ENCODE measurements around the gene LYPD5. TPM values are rescaled to one million over a fixed set of nuclear protein-coding genes. Genes with fewer than 3 reads are reported as not detected.

The LYPD5 gene
- total and polyA plus RNA-seq, 4 experiments from 2014 or later = 0.27 to 0.97 (median 0.50) TPM

GRCh38 chr19:43747557-43748204, 54.6 kb downstream of the LYPD5 start:
- intact Hi-C loops (cut with micrococcal nuclease) = no loop called here
- H3K9me3 Mint-ChIP-seq = no peaks in the 10 kb centered on the region
- peaks cover 54 to 75% of the 10 kb centered on the region in 2 donors for H3K36me3 Mint-ChIP-seq
- H3K27ac Mint-ChIP-seq = peak overlapping the region; percentile 62 to 93 (median 87)
- DNase-seq = peak in 1 of 5 donors; percentile 52
- no peak overlapping the region for H3K4me3 ChIP-seq (ENCODE audit: low read length in 2 of 2)
- H3K36me3 ChIP-seq (ENCODE audit: insufficient read depth, low read length) = peaks cover 78% of the 10 kb centered on the region
- H3K27me3 ChIP-seq (ENCODE audit: insufficient read depth, low read length) = no peaks in the 10 kb centered on the region
- POLR2A ChIA-PET (ENCODE audit: partially characterized antibody) = interaction anchor here (3.0 kb wide), 1 partner anchor 37 kb away, joined by 22 read pairs; no protein-coding TSS in a partner anchor
- peak overlapping the region; percentile 52 for H3K27ac ChIP-seq (ENCODE audit: low read depth, low read length)
- peaks cover 21 to 41% (median 28%) of the 10 kb centered on the region in 4 donors for H3K4me1 Mint-ChIP-seq
- no peaks in the 10 kb centered on the region for H3K27me3 Mint-ChIP-seq
- peaks cover 23% of the 10 kb centered on the region for H3K4me1 ChIP-seq (ENCODE audit: insufficient read depth, low read length)
- CTCF ChIA-PET (ENCODE audit: partially characterized antibody) = interaction anchor here (1.8 to 7.3 kb wide), 4 partner anchors 18 to 79 kb away, joined by 5 to 65 read pairs (median 38); no protein-coding TSS in a partner anchor
- no peaks in the 10 kb centered on the region for H3K9me3 ChIP-seq (ENCODE audit: control insufficient read depth in 1 of 2, low read length in 2 of 2)
- peak overlapping the region in 5 of 8 donors; percentile 17 to 64 (median 57) for H3K4me3 Mint-ChIP-seq

Other genes with a start within 250 kb of the LYPD5 start
- 10 to 100 TPM; 33.4 to 41.0 TPM for gene XRCC1, start 226.9 kb downstream of the LYPD5 start, total RNA-seq
- 10 to 100 TPM; 16.3 to 29.1 TPM for gene XRCC1, start 226.9 kb downstream of the LYPD5 start, polyA plus RNA-seq
- gene PINLYP, start 226.6 kb downstream of the LYPD5 start, total RNA-seq = under 1 TPM; 0.33 to 0.84 TPM
- gene PINLYP, start 226.6 kb downstream of the LYPD5 start, polyA plus RNA-seq = 1 to 10 TPM in 1 of 2 donors, not detected in 1; 1.3 TPM
- gene IRGQ, start 206.3 kb downstream of the LYPD5 start, total RNA-seq = 10 to 100 TPM; 16.5 to 17.9 TPM
- gene IRGQ, start 206.3 kb downstream of the LYPD5 start, polyA plus RNA-seq = 1 to 10 TPM in 1 of 2 donors, under 1 TPM in 1; 0.37 to 2.2 TPM
- 10 to 100 TPM; 18.4 to 18.6 TPM for gene ZNF576, start 205.9 kb downstream of the LYPD5 start, total RNA-seq
- gene ZNF576, start 205.9 kb downstream of the LYPD5 start, polyA plus RNA-seq = 10 to 100 TPM in 1 of 2 donors, 1 to 10 TPM in 1; 8.4 to 13.0 TPM
- gene SRRM5, start 190.4 kb downstream of the LYPD5 start, total RNA-seq = under 1 TPM; 0.83 to 0.99 TPM
- gene SRRM5, start 190.4 kb downstream of the LYPD5 start, polyA plus RNA-seq = under 1 TPM in 1 of 2 donors, not detected in 1; 0.10 TPM
- gene ZNF428, start 182.8 kb downstream of the LYPD5 start, total RNA-seq = 10 to 100 TPM; 27.7 to 28.2 TPM
- gene ZNF428, start 182.8 kb downstream of the LYPD5 start, polyA plus RNA-seq = 10 to 100 TPM; 13.9 to 19.9 TPM
- gene CADM4, start 162.6 kb downstream of the LYPD5 start, total RNA-seq = under 1 TPM; 0.33 to 0.49 TPM
- gene CADM4, start 162.6 kb downstream of the LYPD5 start, polyA plus RNA-seq = under 1 TPM in 1 of 2 donors, not detected in 1; 0.18 TPM
- gene PLAUR, start 132.3 kb downstream of the LYPD5 start, total RNA-seq = 1 to 10 TPM; 8.6 to 9.4 TPM
- gene PLAUR, start 132.3 kb downstream of the LYPD5 start, polyA plus RNA-seq = 1 to 10 TPM; 6.3 to 6.6 TPM
- gene IRGC, start 86.4 kb downstream of the LYPD5 start, total RNA-seq = not detected
- gene IRGC, start 86.4 kb downstream of the LYPD5 start, polyA plus RNA-seq = not detected
- gene SMG9, start 47.5 kb downstream of the LYPD5 start, total RNA-seq = 10 to 100 TPM; 57.6 to 57.9 TPM
- 10 to 100 TPM in 1 of 2 donors, 1 to 10 TPM in 1; 3.8 to 13.7 TPM for gene SMG9, start 47.5 kb downstream of the LYPD5 start, polyA plus RNA-seq
- gene KCNN4, start 21.5 kb downstream of the LYPD5 start, total RNA-seq = 10 to 100 TPM; 33.6 to 33.9 TPM
- 10 to 100 TPM; 10.5 to 23.7 TPM for gene KCNN4, start 21.5 kb downstream of the LYPD5 start, polyA plus RNA-seq
- 10 to 100 TPM; 18.1 to 20.7 TPM for gene ZNF283, start 24.9 kb upstream of the LYPD5 start, total RNA-seq
- gene ZNF283, start 24.9 kb upstream of the LYPD5 start, polyA plus RNA-seq = 1 to 10 TPM; 4.3 to 4.9 TPM
- 1 to 10 TPM; 3.7 to 4.2 TPM for gene ZNF404, start 81.5 kb upstream of the LYPD5 start, total RNA-seq
- gene ZNF404, start 81.5 kb upstream of the LYPD5 start, polyA plus RNA-seq = 1 to 10 TPM; 1.8 to 3.9 TPM
- 10 to 100 TPM; 25.1 to 29.6 TPM for gene ZNF45, start 132.8 kb upstream of the LYPD5 start, total RNA-seq
- gene ZNF45, start 132.8 kb upstream of the LYPD5 start, polyA plus RNA-seq = 10 to 100 TPM in 1 of 2 donors, 1 to 10 TPM in 1; 9.4 to 12.9 TPM
- 1 to 10 TPM; 2.9 to 3.2 TPM for gene ZNF221, start 148.8 kb upstream of the LYPD5 start, total RNA-seq
- gene ZNF221, start 148.8 kb upstream of the LYPD5 start, polyA plus RNA-seq = 1 to 10 TPM in 1 of 2 donors, not detected in 1; 1.0 TPM
- gene ZNF155, start 181.7 kb upstream of the LYPD5 start, total RNA-seq = 10 to 100 TPM; 12.9 to 14.1 TPM
- 1 to 10 TPM; 2.4 to 4.2 TPM for gene ZNF155, start 181.7 kb upstream of the LYPD5 start, polyA plus RNA-seq
- gene ZNF230, start 200.5 kb upstream of the LYPD5 start, total RNA-seq = 10 to 100 TPM; 16.6 to 18.4 TPM
- gene ZNF230, start 200.5 kb upstream of the LYPD5 start, polyA plus RNA-seq = 1 to 10 TPM in 1 of 2 donors, under 1 TPM in 1; 0.83 to 4.8 TPM
- 10 to 100 TPM in 1 of 2 experiments, 1 to 10 TPM in 1; 7.9 to 11.4 TPM for gene ZNF222, start 222.9 kb upstream of the LYPD5 start, total RNA-seq
- 1 to 10 TPM; 1.6 to 3.8 TPM for gene ZNF222, start 222.9 kb upstream of the LYPD5 start, polyA plus RNA-seq
- gene ZNF223, start 249.6 kb upstream of the LYPD5 start, total RNA-seq = 1 to 10 TPM; 6.8 to 8.0 TPM
- 1 to 10 TPM; 2.2 to 2.7 TPM for gene ZNF223, start 249.6 kb upstream of the LYPD5 start, polyA plus RNA-seq